Activated CD8-positive, alpha-beta memory T cell treated with anti-CD3 and anti-CD28 coated beads, Interleukin-2, amount 50 U/mL, for 1 hour (primary cell): ENCODE results near the gene ULK1.

ENCODE experiments used
- DNase-seq: peaks from one replicate; pipeline ENCODE4 v3.0.0-alpha.2; 2020; ENCODE audit errors: extremely low read depth

Gene ULK1

DNA sequence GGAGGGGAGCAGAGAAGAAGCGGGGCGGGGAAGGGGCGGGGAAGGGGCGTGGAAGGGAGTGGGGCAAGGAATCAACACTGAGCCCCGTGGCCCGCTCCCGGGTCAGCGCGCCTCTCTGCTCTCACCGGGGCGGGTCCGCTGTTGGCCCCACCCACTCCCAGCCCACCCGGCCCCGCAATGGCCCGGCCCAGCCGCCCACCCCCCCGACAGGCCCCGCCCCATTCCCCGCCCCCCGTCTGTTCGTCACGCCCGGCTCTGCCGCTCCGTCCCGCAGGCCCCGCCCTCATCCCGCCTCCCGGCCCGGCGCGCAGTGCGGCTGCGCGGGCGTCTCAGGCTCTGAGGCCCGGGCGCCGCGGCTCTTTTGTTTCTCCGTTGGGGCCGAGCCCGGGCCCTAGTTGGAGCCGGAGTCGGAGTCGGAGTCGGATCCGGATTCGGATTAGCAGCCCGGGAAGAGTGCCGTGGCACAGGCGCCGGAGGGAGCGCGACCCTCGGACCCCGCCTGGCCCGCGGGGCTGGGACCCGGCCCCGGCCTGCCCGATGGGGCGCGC lies at the start of gene ULK1:
Gene ULK1 (plus strand): TSS at position 310 of the 548 bp plus-strand sequence. CDS start 380 bp downstream, outside the sequence.
- peak; percentile 72 for DNase-seq

DNA sequence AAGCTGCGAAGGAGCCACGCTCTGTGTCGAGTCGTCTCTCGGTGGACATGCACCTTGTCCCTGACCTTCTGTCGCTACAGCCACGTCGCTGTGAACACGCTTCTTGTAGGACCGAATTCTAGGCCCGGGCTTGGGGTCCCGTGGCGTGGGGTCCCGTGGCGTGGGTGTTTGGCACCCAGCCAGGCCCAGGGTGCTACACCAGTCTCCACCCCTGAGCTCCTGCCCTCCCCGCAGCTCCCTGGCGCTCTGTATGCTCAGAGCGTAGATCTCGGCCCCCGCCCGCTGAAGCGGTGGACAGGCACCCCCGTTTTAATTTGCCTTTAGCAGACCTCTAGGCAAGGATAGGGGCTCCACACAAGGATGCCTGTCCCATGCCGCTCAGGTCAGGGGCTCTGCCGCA lies 49.8 kb upstream of the ULK1 start:
- no peak for DNase-seq

DNA sequence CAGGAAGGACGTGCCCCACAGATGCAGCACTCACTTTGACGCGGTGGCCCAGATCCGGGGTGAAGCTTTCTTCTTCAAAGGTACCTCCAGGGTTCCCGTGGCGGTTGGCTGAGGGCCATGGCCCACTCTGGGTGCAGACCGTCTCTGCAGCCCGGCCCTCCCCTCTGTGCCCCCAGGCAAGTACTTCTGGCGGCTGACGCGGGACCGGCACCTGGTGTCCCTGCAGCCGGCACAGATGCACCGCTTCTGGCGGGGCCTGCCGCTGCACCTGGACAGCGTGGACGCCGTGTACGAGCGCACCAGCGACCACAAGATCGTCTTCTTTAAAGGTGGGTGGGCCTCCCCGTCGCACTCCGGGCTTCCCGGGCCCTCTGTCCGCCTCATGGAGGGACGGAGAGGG lies 49.3 kb upstream of the ULK1 start:
- no peak for DNase-seq

DNA sequence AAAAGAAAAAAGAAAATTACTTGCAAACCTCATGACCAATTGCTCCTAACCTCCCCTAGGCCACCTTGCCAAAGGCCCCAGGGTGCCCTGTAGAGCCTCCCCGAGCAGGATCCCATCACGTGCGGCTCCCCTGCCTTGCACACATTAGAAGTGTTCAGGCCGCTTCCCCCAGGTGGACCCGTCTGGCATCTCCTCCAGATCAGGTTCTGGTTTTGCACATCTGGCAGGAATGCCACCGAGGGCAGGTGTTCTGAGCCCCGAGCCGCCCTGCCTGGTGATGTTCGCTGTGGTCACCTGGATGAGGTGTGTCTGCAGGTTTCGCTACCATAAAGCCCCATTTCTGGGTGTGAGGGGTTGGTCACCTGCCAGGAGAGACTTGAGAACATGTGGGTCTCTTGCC lies 47.0 kb upstream of the ULK1 start:
- no peak for DNase-seq

DNA sequence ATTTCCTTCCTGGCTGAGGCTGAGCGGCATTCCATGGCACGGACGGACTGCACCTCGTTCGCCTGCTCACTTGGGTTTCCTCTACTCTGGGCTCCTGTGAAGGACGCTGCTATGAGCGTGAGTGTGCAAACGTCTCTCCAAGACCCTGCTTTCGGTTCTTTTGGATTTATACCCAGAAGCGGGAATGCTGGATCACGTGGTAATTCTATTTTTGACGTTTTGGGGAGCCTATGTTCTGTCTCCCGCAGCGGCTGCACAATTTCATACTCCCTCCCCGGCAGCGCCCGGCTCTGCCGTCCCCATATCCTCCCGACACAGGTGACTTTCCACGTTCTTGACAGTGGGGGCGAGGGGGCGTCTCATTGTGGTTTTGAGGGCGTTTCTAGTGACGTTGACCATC lies 45.7 kb upstream of the ULK1 start:
- DNase-seq, result no peak

DNA sequence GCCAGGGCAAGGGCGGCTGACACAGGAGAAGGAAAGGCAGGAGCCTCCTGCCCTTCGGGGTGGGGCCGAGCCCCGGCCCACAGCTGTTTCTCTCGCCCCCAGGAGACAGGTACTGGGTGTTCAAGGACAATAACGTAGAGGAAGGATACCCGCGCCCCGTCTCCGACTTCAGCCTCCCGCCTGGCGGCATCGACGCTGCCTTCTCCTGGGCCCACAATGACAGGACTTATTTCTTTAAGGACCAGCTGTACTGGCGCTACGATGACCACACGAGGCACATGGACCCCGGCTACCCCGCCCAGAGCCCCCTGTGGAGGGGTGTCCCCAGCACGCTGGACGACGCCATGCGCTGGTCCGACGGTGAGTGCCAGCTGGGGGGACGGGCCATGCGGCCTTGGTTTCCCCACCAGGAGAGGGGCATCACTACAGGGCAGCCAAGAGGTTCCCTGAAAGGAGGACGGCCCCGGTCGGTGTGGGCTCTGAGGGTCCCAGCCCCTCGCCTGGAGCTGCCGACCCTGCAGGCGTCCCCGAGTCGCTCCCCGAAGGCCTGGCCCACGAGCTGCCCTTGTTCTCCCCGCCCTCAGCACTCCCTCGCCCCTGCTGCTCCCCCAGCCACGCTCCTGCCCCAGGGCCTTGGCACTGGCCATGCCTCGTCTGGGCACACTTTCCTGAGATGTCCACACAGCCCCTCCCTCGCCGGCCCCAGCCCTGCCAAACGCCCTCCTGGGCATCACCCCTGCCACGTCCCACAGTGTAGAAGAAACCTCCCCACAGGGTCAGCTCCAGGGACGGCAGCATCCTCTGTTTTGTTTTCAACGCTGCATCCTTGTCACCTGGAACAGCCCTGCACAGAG lies 44.5 kb upstream of the ULK1 start:
- no peak for DNase-seq

DNA sequence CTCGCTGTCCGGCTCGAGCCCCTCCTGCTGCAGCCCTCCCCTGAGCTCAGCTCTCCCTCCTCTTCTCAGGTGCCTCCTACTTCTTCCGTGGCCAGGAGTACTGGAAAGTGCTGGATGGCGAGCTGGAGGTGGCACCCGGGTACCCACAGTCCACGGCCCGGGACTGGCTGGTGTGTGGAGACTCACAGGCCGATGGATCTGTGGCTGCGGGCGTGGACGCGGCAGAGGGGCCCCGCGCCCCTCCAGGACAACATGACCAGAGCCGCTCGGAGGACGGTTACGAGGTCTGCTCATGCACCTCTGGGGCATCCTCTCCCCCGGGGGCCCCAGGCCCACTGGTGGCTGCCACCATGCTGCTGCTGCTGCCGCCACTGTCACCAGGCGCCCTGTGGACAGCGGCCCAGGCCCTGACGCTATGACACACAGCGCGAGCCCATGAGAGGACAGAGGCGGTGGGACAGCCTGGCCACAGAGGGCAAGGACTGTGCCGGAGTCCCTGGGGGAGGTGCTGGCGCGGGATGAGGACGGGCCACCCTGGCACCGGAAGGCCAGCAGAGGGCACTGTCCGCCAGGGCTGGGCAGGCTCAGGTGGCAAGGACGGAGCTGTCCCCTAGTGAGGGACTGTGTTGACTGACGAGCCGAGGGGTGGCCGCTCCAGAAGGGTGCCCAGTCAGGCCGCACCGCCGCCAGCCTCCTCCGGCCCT lies 43.4 kb upstream of the ULK1 start:
- no peak for DNase-seq

DNA sequence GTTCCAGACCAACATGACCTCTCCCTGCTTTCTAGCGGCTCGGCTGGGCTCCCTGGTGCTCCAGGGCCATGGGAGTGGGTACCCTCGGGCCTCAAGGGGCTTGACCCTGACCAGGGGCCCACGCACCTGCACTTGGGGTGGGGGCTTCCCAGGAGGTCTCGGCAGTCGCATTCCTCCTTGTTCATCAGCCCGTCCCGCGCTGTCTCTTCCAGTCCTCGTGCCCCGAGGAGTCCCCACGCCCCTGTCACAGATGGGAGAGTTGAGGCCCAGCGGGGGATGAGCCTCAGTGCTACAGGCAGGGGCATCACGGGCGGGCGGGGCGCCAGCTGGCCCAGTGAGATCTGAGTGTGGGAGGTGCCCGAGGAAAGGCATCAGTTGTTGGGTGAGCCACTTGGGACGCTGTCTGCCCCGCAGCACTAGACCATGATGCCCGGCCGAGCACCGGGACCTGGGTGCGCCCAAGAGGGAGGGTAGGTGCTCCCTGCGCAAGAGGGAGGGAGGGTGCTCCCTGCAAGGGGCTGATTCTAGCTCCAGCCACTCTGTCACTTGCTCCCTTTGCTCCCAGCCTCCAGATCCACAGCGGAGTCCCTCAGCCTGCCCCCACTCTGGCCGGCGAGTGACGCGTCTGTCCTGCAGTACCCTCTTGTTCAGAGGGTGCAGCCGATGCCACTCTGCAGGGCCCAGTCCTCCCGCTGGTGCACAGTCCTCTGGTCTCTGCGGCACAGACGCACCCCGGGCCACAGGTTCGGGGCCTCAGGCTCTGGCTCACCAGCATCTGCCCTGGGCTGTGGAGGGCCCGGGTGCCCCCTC lies 42.5 kb upstream of the ULK1 start:
- no peak for DNase-seq

DNA sequence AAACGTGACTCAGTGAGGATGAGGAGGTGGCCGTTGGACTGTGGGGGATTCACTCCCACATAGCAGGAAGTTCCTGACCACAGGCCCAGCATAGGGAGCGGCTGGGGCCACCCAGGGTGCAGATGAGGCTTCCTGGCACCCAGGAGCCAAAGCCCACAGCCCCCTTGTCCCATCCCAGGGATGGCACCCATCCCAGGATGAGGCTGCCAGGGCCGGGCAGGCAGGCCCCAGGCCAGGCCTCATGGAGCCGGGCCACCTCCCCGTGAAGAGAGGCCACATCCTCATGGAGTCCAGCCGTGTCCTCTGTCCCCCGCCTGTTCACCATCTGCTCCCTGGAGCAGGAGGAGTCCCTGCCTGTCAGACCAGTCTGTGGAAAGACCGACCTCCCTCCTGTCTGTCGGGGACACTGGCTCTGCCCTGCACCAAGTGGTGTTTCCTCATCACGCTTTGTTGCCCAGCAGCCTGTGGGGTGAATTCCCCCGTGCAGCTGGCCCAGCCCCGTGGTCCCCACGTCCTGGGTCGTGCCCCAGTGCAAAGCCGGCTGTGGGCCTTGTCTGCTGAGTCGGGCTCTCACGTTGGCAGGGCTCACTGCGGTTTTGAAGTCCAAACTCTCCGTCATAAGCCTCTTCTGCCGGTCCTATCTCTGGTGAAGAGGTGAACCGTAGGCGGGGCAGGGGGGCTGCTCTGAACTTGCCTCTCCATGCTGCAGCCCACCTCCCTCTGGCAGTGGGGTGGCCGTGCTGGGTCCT lies 41.7 kb upstream of the ULK1 start:
- DNase-seq, result no peak

DNA sequence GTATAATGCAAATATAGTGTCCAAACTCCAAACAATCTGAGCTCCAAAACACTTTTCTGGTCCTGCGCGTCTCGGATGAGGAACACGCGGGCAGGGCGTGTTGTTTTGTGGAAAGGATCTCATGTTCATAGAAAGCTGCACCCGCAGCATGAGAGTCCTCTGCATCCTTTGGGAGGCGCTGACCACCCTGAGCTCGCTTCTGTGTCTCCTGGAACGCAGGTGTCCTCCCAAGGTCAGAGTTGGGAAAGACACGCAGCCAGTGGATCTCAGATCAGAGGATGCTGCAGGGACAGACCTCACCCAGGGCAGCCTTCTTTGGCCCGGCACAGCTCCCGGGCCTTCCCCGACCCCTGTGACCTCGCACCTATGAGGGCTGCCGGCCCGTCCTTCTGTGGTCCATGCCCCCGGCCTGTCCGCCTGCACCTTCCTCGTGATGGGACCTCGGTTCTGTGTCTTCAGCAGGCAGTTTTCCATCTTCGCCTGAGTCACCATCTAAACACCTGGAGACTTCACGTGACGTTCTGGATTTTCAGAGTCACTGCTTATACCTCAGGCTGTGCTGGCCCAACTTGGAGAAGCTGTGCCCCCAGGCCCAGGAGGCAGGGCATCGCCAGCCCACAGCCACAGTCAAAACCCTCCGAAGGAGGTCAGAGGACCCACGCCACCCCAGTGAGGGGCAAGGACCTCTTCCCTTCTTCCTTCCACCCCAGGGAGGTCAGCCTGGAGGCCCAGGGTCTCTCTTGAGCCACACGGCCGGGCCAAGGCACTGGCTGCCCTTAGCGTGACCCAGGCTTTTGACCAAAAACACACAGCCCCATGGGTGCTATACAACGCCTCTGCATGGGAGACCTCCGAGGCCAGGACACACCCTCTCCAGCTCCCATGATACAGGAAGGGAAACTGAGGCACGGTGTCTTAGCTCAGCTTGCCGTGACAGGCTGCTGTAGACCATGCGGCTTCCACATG lies 40.3 kb upstream of the ULK1 start:
- DNase-seq, result no peak

DNA sequence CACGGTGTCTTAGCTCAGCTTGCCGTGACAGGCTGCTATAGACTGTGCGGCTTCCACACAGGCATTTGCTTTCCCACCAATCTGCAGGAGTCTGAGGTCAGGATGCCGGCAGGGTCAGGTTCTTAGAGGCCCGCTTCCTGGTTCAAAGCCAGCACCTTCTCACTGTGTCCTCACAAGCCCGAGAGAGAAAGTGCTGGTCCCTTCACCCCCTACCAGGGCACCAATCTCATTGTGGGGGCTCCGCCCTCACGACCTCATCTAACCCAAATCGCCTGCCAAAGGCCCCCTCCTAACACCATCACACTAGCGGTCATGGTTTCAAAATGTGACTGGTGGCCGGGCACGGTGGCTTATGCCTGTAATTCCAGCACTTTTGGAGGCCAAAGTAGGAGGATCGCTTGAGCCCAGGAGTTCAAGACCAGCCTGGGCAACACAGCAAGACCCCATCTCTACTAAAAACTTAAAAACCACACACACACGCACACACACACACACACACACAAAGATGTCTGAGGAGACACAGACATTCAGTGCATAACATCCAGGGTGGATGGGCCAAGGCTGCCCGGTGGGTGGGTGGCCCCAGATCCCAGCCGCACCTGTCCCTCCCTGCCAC lies 39.5 kb upstream of the ULK1 start:
- no peak for DNase-seq

DNA sequence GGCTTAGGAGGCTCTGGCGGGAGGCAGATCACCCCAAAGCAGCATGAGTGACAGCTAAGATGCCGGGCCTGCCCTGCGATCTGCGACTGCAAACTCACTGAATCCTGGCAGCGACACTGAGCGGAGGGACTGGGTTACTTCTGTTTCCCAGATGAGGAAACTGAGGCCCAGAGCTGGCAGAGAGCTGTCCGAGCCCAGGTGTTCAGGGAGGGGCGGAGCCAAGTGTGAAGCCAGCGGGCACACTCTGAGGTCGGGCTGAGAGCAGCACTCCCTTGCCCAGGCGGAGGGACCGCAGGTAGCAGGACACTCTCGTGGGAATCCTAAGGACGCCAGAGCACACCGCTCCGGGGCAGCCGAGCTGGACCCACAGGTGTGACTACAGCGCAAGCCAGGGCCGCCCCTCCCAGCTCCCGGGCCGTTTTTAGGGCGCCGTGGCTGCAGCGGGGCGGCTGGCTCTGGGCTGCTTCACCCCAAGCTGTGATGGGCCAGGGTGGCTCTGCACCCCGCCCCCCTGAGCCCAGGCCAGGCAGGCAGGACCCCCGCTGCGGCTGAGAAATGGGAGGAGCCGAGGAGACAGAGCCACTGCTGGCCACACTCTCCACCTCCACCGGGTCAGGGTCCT lies 38.8 kb upstream of the ULK1 start:
- no peak for DNase-seq

DNA sequence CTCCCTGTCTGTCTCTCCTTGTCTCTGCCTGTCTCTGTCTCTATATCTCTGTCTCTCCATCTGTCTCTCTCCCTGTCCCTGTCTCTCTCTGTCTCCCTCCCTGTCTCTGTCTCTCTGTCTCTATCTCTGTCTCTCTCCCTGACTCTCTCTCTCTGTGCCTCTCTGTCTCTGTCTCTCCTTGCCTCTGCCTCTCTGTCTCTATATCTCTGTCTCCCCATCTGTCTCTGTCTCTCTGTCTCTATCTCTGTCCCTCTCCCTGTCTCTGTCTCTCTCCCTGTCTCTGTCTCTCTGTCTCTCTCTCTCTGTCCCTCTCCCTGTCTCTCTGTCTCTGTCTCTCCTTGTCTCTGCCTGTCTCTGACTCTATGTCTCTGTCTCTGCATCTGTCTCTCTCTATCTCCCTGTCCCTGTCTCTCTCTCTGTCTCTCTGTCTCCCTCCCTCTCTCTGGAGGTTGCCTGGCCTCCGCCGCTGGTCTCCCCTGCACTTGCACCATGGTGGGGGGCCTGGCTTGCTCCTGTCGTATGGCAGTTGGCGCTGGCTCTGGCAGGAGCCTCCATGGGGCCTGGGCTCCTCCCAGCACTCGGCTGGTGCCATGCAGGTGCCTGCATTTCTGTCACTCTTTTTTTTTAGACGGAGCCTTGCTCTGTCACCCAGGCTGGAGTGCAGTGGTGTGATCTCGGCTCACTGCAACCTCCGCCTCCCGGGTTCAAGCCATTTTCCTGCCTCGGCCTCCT lies 37.9 kb upstream of the ULK1 start:
- DNase-seq, result no peak

DNA sequence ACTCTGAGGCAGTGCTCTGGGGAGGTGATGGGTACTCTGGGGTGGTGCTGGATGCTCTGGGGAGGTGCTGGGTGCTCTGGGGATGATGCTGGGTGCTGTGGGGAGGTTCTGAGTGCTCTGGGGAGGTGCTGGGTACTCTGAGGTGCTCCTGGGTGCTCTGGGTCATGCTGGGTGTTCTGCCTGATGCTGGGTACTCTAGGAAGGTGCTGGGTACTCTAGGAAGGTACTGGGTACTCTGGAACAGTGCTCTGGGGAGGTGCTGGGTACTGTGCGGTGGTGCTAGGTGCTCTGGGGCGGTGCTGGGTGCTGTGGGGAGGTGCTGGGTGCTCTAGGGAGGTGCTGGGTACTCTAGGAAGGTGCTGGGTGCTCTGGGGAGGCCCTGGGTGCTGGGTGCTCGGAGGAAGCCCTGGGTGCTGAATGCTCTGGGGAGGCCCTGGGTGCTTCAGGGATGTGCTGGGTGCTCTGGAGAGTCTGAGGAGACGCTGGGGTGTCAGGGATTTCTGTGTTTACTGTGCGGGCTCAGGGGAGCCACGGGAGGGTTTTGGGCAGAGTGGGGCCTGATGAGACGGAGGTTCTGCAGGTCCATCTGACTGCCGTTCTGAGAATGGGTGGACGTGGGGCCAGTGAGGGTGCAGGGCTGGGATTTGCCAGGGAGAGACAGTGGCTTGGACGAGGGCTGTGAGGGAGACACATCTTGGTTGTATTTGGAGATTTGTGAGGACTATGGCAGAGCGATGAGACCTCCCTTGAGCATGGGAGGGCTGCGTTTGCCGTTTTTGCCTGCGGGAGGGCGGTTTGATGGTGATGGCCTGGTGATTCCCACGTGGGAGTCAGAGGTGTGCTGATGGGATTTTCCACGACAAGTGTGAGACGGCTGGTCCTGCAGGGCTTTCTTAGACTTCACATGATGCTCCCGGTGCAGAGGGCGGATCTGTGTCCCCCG lies 36.2 kb upstream of the ULK1 start:
- no peak for DNase-seq

DNA sequence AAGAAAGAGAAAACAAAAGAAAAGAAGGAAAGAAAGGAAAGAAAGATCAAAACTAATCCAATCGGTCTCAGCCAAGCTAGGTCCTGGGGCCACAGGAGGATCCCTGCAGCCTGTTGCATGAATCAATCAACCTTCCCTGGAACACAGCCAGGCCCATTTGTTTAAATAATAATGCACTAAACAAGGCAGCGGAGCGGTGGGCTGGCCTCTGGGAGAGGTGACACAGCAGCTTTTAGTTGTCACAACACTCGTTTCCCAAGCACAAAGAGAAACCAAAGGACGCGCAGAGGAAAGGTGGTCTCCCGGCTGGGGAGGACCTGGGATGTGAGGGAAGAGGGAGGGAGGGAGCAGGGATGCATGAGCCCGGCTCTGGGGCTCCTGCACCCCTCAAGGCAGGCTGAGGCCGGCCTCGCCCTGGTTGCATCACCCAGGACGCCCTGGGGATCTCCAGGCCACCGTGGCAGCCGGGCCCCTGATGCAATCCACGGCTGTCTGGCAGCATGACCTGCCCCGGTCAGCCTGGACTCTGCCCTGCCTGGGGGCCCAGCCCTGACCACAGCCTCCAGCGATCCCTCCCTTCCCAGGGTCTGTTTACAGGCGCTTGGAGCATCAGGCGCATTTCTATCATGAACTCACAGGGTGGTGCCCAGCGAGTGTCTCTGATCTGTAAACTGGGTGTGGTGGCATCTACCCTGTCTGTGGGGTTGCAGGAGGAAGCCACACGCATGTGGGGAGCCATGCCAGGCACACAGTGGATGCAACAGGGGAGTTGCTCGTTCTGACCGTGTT lies 33.8 kb upstream of the ULK1 start:
- no peak for DNase-seq

DNA sequence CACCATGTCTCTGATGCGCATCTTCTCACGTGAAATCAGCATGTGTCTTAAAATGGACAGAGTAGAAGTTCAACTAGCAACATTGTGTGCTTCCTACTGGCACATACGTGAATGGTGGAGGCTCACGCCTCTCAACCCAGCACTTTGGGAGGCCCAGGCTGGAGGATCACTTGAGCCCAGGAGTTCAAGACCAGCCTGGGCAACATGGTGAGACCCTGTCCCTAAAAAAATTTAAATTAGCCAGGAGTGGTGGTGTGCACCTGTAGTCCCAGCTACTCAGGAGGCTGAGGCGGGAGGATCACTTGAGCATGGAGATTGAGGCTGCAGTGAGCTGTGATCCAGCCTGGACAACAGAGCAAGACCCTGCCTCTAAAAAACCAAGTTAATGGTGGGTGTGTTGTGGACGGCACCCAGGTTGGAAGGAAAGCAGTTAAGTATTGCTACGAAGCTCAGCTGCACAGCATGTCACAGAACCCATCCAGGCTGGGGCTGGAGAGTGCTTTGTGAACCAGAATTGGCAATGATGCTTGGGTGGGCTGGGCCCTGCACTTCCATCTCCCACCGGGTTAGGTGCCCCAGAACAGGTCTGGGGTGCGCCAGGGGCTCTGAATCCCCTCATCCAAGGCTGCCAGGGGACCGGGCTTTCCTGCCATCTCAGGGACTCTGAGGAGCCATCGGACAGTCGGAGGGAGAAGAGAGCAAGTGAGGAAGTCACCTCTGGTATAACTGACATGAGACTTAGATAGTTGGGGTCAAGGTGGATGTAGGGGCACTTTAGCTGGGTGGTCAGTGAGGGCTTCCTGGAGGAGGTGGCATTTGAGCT lies 33.0 kb upstream of the ULK1 start:
- DNase-seq, result no peak
